Measurements from ENCODE around the gene SUSD6.
"Not testable (repeated sequence)": the region's sequence is repeated elsewhere in the genome, so short reads cannot be mapped to it uniquely, and the experiment has no call there.

Gene SUSD6

GRCh38 chr14:69591317-69591716 lies 20.1 kb upstream of the SUSD6 start:
- DNase-seq (ENCODE audit: low read depth): no peak

DNA sequence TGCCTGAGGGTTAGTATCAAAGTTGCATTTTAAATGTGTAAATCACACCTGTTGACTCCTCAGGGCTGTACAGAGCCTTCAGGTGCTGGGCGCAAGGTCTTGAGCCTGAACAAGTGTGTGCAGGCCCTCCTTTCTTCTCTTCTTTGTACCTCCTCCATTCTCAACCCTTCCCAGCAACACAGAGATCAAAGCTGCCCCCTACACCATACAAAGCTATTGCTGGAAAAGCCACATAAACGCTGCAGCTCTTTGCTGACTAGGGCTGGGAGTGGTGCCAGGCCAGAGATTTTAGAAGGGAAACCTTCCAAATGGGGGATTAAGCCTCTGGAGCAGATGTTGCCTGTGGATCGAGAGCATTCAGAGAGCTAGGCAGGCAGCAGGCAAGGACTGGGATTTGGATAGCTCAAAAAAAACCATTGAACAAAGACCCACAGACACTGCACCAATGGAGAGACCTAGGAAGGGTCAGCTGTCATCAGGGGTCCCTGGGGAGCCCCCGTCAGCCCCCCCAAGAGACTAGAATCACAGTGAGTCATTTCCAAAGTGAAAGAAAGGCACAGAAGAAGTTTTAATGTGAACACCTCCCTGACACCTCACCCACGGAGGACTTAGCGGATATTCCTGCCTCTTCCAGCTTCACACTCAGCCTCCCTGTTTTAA lies 18.2 kb upstream of the SUSD6 start:
- no peak for DNase-seq (ENCODE audit: low read depth)

GRCh38 chr14:69594846-69595245 lies 16.6 kb upstream of the SUSD6 start:
- no peak for DNase-seq (ENCODE audit: low read depth)

GRCh38 chr14:69595336-69595735 lies 16.1 kb upstream of the SUSD6 start:
- no peak for DNase-seq (ENCODE audit: low read depth)

GRCh38 chr14:69599431-69599830 lies 12.0 kb upstream of the SUSD6 start:
- not testable (repeated sequence) for DNase-seq (ENCODE audit: low read depth)

- DNase-seq (ENCODE audit: low read depth): no peak
These were observed 11.0 kb upstream of the SUSD6 start for GRCh38 chr14:69600304-69600891.

GRCh38 chr14:69605738-69606137 lies 5.7 kb upstream of the SUSD6 start:
- no peak for DNase-seq (ENCODE audit: low read depth)

DNA sequence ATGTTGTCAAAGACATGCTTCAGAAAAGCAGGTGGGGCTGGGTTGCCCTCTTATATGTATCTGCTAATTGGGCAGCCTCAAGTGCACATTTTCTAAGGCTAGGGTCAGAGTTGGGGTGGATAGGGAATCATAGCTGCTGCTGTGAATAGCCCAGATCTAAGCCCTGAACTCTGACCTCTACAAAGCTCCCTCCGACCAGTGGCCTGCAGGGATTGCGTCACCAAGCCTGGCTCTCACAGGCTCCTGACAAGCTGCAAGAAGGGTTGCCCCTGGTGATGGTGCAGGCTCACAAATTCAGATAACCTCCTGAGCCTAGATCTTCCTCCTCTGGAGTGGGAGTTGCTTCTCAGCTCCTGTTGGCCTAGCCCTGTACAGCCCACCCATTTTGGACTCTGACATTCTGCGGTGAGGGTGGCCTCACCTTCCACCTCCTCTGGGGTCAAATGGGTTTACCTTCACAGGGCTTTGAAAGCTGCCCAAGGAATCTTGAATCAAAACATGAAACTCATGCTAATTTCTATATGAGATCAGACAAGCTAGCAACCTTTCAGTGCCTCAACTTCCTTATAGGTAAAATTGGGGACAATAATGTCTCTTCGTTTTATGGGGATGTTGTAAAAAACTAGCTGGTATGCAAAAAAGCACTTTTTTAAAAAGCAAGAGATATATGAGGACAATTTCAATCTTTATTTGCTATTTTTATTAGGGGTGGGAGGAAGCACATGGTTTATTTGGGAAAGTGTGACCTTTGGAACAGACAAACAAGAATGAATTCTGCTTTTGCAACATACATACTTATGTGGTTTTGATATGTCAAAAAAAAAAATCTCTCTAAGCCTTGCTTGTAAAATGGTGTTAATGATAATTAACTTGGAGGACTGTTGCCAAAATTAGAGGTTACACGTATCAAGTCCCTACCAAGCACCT lies 4.9 kb upstream of the SUSD6 start:
- no peak for DNase-seq (ENCODE audit: low read depth)

- no peak for DNase-seq (ENCODE audit: low read depth)
These were observed 1.1 kb upstream of the SUSD6 start for GRCh38 chr14:69610020-69610873.

DNA sequence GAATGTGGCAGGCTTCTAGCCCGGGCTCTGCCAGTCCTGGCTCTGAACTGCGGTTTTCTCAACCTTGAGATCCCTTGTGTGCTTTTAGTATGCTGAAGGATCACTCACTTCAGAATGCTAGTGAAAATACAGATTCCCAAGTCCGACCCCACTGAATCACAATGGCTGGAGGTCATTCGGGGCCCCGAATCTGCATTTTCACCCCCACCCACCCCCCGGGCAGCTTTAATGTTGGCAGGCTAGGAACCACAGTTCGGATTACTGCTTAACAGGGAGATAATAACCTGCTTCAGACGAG lies 573 bp upstream of the SUSD6 start:
- no peak for DNase-seq (ENCODE audit: low read depth)

DNA sequence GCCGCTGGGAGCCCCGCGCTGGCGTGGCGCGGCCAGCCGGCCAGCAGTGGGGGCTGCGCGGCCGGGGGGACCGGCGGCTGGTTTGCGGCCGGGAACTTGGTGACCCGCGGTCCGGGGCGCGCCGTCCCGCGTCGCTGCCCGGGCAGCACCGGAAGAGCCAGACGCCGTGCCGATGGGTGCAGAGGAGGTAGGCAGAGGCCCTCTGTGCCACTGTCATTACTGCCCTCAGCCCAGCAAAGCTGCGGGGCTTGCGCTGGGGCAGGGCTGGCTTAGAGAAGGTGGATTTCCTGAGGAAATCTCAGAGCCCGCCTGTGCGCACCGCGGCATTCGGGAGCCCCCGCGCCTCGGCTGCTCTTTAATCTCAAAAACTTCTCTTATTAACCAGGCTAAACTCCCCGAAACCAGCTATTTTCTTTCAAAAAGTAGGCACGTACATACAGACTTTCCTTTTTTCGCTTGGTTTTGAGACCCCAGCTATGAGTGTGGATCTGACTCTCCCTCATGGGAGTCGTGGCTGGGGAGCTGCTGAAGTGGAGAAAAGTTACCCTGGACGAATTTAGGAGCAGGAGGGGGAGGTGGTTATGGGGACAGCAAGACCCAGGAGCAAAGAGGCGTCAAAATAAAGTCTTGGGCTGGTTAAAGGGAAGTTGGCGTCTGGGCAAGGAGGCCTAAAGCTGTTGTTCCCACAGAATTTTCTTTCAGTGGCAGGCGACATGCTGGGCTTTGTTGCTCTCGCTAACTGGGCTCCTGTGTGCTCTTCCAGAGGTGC lies 802 bp downstream of the SUSD6 start:
- DNase-seq (ENCODE audit: low read depth): peak; percentile 37

GRCh38 chr14:69612783-69613130 lies 1.4 kb downstream of the SUSD6 start:
- DNase-seq (ENCODE audit: low read depth): no peak

DNA sequence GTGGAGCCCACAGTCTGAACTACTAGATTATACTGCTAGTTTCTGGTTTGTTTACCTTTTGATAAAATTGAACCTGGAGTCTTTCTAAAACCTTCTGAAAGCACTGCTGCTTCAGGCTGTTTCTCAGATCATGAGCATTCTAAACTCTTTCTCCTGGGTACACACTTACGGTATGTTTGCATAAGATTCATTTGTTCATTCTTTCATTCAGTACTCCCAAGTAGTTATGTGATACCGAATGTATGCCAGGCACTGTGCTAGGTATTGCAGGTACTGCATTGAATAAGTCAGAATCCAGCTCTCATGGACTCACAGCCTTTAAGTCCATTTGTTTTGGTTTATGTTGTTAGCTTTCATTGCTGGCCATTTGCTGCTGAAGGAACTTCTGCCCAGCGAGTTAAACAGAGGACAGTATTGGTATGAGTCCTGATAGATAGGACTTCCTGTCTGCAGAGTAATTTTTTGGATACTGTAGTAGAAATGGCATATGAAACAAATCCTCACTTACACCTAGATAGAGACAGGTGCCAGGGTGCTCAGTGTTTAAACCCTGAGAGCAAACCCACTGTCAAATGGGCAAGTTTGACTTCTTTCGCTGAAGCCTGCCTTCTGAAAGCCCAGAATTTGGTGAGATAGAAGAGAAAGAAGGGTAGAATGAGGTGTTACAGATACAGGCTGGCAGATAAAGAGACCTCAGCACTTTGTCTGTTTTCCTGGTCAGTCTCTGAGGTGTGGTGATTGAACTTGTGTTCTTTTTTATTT lies 2.1 kb downstream of the SUSD6 start:
- DNase-seq (ENCODE audit: low read depth): no peak

GRCh38 chr14:69614592-69614991 lies 3.2 kb downstream of the SUSD6 start:
- DNase-seq (ENCODE audit: low read depth): no peak

- DNase-seq (ENCODE audit: low read depth): no peak
These were observed 3.7 kb downstream of the SUSD6 start for GRCh38 chr14:69615121-69615495.

GRCh38 chr14:69615496-69616407 lies 4.4 kb downstream of the SUSD6 start:
- no peak for DNase-seq (ENCODE audit: low read depth)

DNA sequence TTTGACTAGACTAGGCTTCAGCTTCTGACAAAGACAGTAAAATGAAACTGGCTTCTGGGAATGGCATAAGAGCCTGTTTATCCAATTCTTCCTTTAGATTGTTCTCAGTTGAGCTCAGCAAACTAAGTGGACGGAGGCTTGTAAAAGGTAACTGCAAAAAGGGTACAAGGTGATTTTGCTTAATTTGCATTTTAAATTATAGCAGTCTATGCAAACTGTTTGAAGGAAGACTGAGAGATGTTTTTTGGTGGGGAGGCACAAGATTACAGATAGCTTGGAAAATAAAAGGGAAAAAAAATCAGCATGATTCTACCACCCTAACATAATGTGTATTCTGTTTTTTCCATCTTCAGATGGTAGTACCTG lies 5.0 kb downstream of the SUSD6 start:
- no peak for DNase-seq (ENCODE audit: low read depth)

GRCh38 chr14:69617796-69618195 lies 6.4 kb downstream of the SUSD6 start:
- DNase-seq (ENCODE audit: low read depth): no peak

DNA sequence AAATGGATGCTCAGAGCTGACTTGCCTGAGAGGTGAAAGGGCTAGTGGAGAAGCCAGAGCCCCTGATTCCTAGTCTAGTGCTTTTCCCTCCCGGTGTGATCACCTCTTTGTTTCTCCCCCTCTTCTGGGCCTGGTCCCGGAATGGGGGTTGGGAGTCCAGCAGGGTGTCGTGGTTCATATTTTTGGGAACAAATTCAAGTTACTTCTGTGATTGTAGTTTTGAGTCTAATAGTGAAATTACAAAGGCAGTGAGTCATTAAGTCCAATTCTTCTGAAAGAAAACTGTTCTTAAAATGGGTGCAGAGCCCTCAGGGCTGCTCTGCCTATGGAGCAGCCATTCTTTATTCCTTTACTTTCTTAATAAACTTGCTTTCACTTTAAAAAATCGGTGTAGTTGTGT lies 7.6 kb downstream of the SUSD6 start:
- DNase-seq (ENCODE audit: low read depth): no peak

- no peak for DNase-seq (ENCODE audit: low read depth)
These were observed 8.8 kb downstream of the SUSD6 start for GRCh38 chr14:69620211-69620611.
